Parathyroid adenoma (tissue), 2 donors: Measurements from ENCODE around the gene XAF1.

Experiments
- H2AFZ ChIP-seq: fragments of 300-600 bp; sonication (generic); one replicate; pipeline ENCODE4 v1.7.0; 2017; ENCODE audit warnings: antibody characterized with exemption, mild to moderate bottlenecking
- H3K27ac ChIP-seq: fragments of 300-600 bp; sonication (generic); one replicate; pipeline ENCODE4 v1.7.0; 2017
- H3K27me3 ChIP-seq: fragments of 300-600 bp; sonication (generic); one replicate; pipeline ENCODE4 v1.7.0; 2017; ENCODE audit warnings: low read length; ENCODE audit not compliant: control insufficient read depth, insufficient read depth
- H3K36me3 ChIP-seq: fragments of 300-600 bp; sonication (generic); one replicate; pipeline ENCODE4 v1.7.0; 2017; ENCODE audit warnings: low read length; ENCODE audit not compliant: control insufficient read depth, insufficient read depth
- H3K4me1 ChIP-seq: fragments of 300-600 bp; sonication (generic); one replicate; pipeline ENCODE4 v1.7.0; 2017; ENCODE audit warnings: control low read depth
- H3K4me2 ChIP-seq: fragments of 300-600 bp; sonication (generic); one replicate; pipeline ENCODE4 v1.7.0; 2017; ENCODE audit warnings: low read length
- H3K4me3 ChIP-seq: fragments of 300-600 bp; sonication (generic); one replicate; pipeline ENCODE4 v1.7.0; 2017; ENCODE audit warnings: low read depth, low read length
- H3K79me2 ChIP-seq: fragments of 300-600 bp; sonication (generic); one replicate; pipeline ENCODE4 v1.7.0; 2017; ENCODE audit warnings: control low read depth
- H3K9ac ChIP-seq: fragments of 300-600 bp; sonication (generic); one replicate; pipeline ENCODE4 v1.7.0; 2017; ENCODE audit warnings: mild to moderate bottlenecking
- H3K9me3 ChIP-seq: fragments of 300-600 bp; sonication (generic); one replicate; pipeline ENCODE4 v1.7.0; 2017; ENCODE audit warnings: low read length; ENCODE audit not compliant: control insufficient read depth
- TF ChIP-seq, protein P1 (sequence below): fragments of 300-600 bp; sonication (generic); IDR thresholded peaks from one replicate; pipeline ENCODE4 v1.7.0; 2017; ENCODE audit warnings: antibody characterized with exemption, mild to moderate bottlenecking
- donor health status: primary hyperparathyroidism.

Gene XAF1

DNA sequence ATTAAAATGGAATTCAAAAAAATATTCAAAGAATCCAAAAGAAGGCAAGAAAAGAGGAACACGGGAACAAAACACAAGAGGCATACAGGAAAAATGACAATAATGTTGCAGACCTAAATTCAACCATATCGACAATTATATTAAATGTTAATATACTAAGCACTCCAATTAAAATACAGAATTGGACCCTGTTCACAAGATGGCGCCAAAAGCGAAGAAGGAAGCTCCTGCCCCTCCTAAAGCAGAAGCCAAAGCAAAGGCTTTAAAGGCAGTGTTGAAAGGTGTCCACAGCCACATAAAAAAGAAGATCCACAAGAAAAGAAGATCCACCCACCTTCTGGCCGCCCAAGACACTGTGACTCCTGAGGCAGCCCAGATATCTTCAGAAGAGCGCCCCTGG, 6.3 kb upstream of the XAF1 start:
- Histone ChIP-seq H3K9me3 (no peaks in the 10 kb centered on the region), H2AFZ (no peak overlapping the region), H3K9ac (no peak overlapping the region), H3K27me3 (no peaks in the 10 kb centered on the region), H3K4me3 (no peak overlapping the region), H3K4me1 (no peaks in the 10 kb centered on the region), H3K79me2 (no peaks in the 10 kb centered on the region), H3K27ac (no peak overlapping the region), H3K4me2 (no peak overlapping the region), H3K36me3 (no peaks in the 10 kb centered on the region)
- TF ChIP-seq, protein P1, sequence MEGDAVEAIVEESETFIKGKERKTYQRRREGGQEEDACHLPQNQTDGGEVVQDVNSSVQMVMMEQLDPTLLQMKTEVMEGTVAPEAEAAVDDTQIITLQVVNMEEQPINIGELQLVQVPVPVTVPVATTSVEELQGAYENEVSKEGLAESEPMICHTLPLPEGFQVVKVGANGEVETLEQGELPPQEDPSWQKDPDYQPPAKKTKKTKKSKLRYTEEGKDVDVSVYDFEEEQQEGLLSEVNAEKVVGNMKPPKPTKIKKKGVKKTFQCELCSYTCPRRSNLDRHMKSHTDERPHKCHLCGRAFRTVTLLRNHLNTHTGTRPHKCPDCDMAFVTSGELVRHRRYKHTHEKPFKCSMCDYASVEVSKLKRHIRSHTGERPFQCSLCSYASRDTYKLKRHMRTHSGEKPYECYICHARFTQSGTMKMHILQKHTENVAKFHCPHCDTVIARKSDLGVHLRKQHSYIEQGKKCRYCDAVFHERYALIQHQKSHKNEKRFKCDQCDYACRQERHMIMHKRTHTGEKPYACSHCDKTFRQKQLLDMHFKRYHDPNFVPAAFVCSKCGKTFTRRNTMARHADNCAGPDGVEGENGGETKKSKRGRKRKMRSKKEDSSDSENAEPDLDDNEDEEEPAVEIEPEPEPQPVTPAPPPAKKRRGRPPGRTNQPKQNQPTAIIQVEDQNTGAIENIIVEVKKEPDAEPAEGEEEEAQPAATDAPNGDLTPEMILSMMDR: no peak

DNA sequence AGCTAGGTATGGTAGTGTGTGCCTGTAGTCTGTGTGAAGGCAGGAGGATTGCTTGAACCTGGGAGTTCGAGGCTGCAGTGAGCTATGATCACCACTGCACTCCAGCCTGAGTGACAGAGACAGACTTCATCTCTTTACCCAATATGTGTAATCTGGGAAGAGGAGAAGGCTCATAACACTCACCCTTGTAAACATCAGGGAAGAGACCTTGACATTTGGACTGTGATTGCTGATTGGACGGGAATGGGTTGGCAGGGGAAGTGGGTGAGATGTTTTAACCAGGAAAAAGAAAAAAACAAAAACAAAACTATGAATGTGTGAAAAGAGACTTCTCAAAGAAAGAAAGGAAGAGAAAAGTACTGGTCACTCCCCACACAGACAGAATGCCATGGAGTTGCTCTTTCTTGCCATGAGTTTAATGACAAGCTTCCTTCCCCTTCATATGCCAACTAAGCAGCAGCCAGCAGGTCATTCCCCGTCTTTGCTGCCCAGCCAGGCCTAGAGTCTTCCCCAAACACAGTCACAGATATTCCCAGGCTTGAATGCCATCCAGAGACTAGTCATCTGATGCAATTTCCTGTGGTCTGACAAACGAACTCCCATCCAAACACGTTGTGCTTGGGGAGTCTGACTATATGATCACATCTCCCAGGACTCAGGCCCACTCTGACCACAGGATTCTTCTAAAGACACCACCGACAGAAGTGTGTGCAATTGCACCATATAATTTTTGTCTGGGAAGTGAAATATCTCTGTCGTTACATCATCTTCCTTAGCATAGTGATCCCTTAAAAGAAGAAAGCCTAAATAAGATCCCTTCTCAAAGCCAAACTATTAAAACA, 3.6 kb upstream of the XAF1 start:
- H3K4me1 ChIP-seq: no peaks in the 10 kb centered on the region
- H3K9me3 ChIP-seq: no peaks in the 10 kb centered on the region
- TF ChIP-seq, protein P1: no peak
- H3K4me3 ChIP-seq: no peak overlapping the region
- H3K79me2 ChIP-seq: no peaks in the 10 kb centered on the region
- H3K4me2 ChIP-seq: no peak overlapping the region
- H3K27ac ChIP-seq: peak overlapping the region; percentile 62
- H3K9ac ChIP-seq: no peak overlapping the region
- no peak overlapping the region for H2AFZ ChIP-seq
- H3K36me3 ChIP-seq: no peaks in the 10 kb centered on the region
- H3K27me3 ChIP-seq: no peaks in the 10 kb centered on the region

DNA sequence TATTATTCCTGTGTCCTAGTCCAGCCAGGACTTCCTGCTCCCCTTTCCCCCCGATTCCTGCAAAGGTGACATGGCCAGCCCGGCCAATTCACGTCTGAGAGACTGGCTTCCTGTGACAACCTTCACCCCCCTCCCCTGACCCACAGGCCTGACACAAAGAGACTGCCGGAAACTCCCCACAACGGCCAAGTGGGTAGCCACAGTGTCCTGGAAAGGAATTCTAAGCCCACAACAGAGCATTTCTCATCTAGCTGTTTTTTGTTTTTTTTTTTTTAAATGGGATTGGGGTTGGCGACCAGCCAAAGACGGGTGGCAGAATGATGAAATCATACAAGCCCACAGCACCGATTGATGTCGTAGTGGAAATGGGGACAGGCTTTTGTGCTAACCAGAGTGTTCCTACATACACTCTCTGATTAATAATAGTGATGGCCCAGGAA, 2.8 kb upstream of the XAF1 start:
- H3K79me2 ChIP-seq: no peaks in the 10 kb centered on the region
- no peak overlapping the region for H3K4me2 ChIP-seq
- H3K9me3 ChIP-seq: no peaks in the 10 kb centered on the region
- no peak overlapping the region for H3K4me3 ChIP-seq
- H3K27ac ChIP-seq: peak overlapping the region; percentile 62
- H3K36me3 ChIP-seq: no peaks in the 10 kb centered on the region
- TF ChIP-seq, protein P1: no peak
- no peak overlapping the region for H3K9ac ChIP-seq
- H3K4me1 ChIP-seq: no peaks in the 10 kb centered on the region
- H3K27me3 ChIP-seq: no peaks in the 10 kb centered on the region
- H2AFZ ChIP-seq: no peak overlapping the region

DNA sequence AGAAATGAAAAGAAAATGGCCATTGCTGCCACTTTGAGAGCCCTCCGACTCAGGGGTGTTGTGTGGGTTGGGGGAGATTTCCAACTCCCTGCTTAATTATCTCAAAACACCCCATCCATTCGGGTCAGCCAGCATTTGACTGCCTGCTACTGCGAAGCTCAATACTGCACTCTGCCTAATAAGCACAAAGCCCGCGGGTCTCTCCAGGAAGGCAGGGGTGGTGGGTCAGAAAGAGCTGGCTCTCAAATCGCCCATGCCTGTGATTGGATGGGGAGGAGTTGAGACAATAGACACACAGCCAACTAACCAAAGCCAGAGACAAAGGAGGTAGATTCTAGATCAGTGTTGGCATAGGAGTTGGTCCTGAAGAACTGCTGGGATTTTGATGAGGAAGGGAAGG, 2.3 kb upstream of the XAF1 start:
- no peaks in the 10 kb centered on the region for H3K4me1 ChIP-seq
- H3K4me3 ChIP-seq: no peak overlapping the region
- H3K79me2 ChIP-seq: no peaks in the 10 kb centered on the region
- no peaks in the 10 kb centered on the region for H3K9me3 ChIP-seq
- no peaks in the 10 kb centered on the region for H3K36me3 ChIP-seq
- peak overlapping the region; percentile 62 for H3K27ac ChIP-seq
- H3K4me2 ChIP-seq: no peak overlapping the region
- TF ChIP-seq, protein P1: no peak
- no peak overlapping the region for H2AFZ ChIP-seq
- no peaks in the 10 kb centered on the region for H3K27me3 ChIP-seq
- no peak overlapping the region for H3K9ac ChIP-seq

DNA sequence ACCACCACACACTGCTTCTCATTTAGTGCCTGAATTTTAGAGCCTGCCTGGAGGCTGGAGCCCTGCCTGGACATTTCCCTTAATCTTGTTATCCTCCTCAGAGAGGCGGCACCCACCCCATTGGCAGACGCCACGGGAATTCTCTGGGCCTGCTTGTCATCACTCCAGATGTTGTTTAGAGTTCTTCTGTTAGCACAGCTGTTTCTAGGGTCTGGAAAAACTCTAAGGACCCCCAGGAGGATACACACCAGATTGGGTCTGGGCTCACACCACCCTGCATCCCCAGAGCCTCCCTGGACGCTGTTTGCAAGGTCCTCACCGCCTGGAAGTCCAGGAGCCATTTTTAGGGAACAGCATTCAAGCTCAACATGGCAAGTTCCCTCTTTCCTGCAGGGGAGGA, 565 bp upstream of the XAF1 start:
- H3K4me3 ChIP-seq: peak overlapping the region; percentile 42
- H3K9ac ChIP-seq: no peak overlapping the region
- no peaks in the 10 kb centered on the region for H3K9me3 ChIP-seq
- TF ChIP-seq, protein P1: no peak
- H3K36me3 ChIP-seq: no peaks in the 10 kb centered on the region
- peak overlapping the region; percentile 14 for H3K4me2 ChIP-seq
- no peaks in the 10 kb centered on the region for H3K79me2 ChIP-seq
- no peak overlapping the region for H2AFZ ChIP-seq
- H3K4me1 ChIP-seq: no peaks in the 10 kb centered on the region
- no peaks in the 10 kb centered on the region for H3K27me3 ChIP-seq
- peak overlapping the region; percentile 73 for H3K27ac ChIP-seq
